ENCODE results near the gene AP5S1. TPM values are rescaled to one million over a fixed set of nuclear protein-coding genes. Genes with fewer than 3 reads are reported as not detected.

AP5S1 gene
- polyA plus RNA-seq, 1 of the 3 experiments (the other 2 are of a cell fraction) = 10.3 TPM

DNA sequence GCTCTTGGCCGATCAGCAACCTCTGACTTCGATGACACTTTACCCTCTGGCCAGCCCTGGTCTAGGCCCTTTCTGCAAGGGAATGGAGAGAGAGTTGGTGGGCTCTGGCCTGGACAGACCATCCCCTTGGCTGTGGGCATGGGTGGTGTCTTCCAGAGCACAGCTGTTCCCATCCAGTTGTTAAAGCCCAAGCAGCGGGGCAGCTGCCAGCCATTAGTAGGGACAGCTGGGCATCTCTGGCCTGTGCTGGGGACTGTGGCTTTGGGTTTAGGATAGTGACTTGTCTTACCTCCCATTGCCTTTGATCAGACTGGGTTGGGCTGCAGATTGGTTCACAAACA, 21.5 kb upstream of the AP5S1 start:
- Histone ChIP-seq H3K79me2 (ENCODE audit: insufficient read depth) (peaks cover 53% of the 10 kb centered on the region), H4K20me1 (ENCODE audit: insufficient read depth) (no peaks in the 10 kb centered on the region), H3K4me3 (ENCODE audit: low read depth in 2 of 2, low read length in 1 of 2) (no peak overlapping the region), H3K4me1 (ENCODE audit: control insufficient read depth in 1 of 2, insufficient read depth in 2 of 2, low read depth in 1 of 2, low read length in 1 of 2) (peaks cover 17 to 41% of the 10 kb centered on the region in 2 experiments; a peak in 3 of 4 replicates), H3K27me3 (ENCODE audit: insufficient read depth) (no peaks in the 10 kb centered on the region), H2AFZ (ENCODE audit: low read depth) (no peak overlapping the region), H3K9me2 (no peaks in the 10 kb centered on the region), H3K9me3 (no peaks in the 10 kb centered on the region), H3K36me3 (replicated peaks in 1 of 2; ENCODE audit: control insufficient read depth in 1 of 2, insufficient read depth in 2 of 2, low read length in 1 of 2) (peaks cover 26 to 45% of the 10 kb centered on the region in 2 experiments), H3K4me2 (peak overlapping the region; percentile 98; the same call in 1 of the 2 replicates), H3K9ac (0 out of 2 replicates have a peak overlapping the region, but pooled peaks have one; percentile 21), H3F3A (replicated peaks; ENCODE audit: insufficient read depth) (peaks cover 3% of the 10 kb centered on the region), H3K27ac (ENCODE audit: low read depth in 2 of 2, low read length in 1 of 2) (peak overlapping the region in 1 of 2 experiments; percentile 70; a peak in 2 of 4 replicates)
- WGBS (ENCODE audit: low lambda C conversion rate) = 93% methylated on average over 3 of the region's 3 CpGs
- TF ChIP-seq FOSL2 (IDR thresholded peaks at IDR 0.05; ENCODE audit: borderline replicate concordance, low read depth) (no peak), NFIC (IDR thresholded peaks at IDR 0.05; ENCODE audit: borderline replicate concordance) (no peak), RAD21 (IDR thresholded peaks at IDR 0.05; ENCODE audit: low read length) (no peak), NRF1 (IDR thresholded peaks at IDR 0.05; ENCODE audit: low read depth, low read length) (no peak), TAF1 (IDR thresholded peaks at IDR 0.05; ENCODE audit: borderline replicate concordance, low read depth, low read length) (no peak), ELF1 (IDR thresholded peaks at IDR 0.05) (no peak), JUND (IDR thresholded peaks at IDR 0.05) (no peak)
- TF ChIP-seq, protein P1, sequence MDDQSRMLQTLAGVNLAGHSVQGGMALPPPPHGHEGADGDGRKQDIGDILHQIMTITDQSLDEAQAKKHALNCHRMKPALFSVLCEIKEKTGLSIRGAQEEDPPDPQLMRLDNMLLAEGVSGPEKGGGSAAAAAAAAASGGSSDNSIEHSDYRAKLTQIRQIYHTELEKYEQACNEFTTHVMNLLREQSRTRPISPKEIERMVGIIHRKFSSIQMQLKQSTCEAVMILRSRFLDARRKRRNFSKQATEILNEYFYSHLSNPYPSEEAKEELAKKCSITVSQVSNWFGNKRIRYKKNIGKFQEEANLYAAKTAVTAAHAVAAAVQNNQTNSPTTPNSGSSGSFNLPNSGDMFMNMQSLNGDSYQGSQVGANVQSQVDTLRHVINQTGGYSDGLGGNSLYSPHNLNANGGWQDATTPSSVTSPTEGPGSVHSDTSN (IDR thresholded peaks at IDR 0.05) = no peak
- DNase-seq = no peak
- CTCF ChIA-PET = interaction anchor here (3.0 kb wide), 1 partner anchor 20 kb away, joined by 23 read pairs; the partner anchor contains the start of gene AP5S1
- POLR2A ChIA-PET = no interaction called here

- H3K36me3 ChIP-seq (replicated peaks in 1 of 2; ENCODE audit: control insufficient read depth in 1 of 2, insufficient read depth in 2 of 2, low read length in 1 of 2) = peaks cover 26 to 48% of the 10 kb centered on the region in 2 experiments
Observed at GRCh38 chr20:3800256-3800877, 20.0 kb upstream of the AP5S1 start.

More at GRCh38 chr20:3800256-3800877, 20.0 kb upstream of the AP5S1 start:
- DNase-seq = no peak
- Histone ChIP-seq H3K4me3 (ENCODE audit: low read depth in 2 of 2, low read length in 1 of 2) (no peak overlapping the region), H3K27me3 (ENCODE audit: insufficient read depth) (no peaks in the 10 kb centered on the region), H3K9me2 (no peaks in the 10 kb centered on the region), H2AFZ (ENCODE audit: low read depth) (no peak overlapping the region), H3F3A (replicated peaks; ENCODE audit: insufficient read depth) (peaks cover 8% of the 10 kb centered on the region), H3K79me2 (ENCODE audit: insufficient read depth) (peaks cover 49% of the 10 kb centered on the region), H3K9ac (no peak overlapping the region), H3K9me3 (no peaks in the 10 kb centered on the region), H3K27ac (ENCODE audit: low read depth in 2 of 2, low read length in 1 of 2) (peak overlapping the region in 1 of 2 experiments; percentile 65; a peak in 2 of 4 replicates), H3K4me2 (no peak overlapping the region), H4K20me1 (ENCODE audit: insufficient read depth) (no peaks in the 10 kb centered on the region), H3K4me1 (ENCODE audit: control insufficient read depth in 1 of 2, insufficient read depth in 2 of 2, low read depth in 1 of 2, low read length in 1 of 2) (peaks cover 17 to 41% of the 10 kb centered on the region in 2 experiments; a peak in 3 of 4 replicates)
- POLR2A ChIA-PET = interaction anchor here (0.5 to 1.1 kb wide), 2 partner anchors 10 to 145 kb away, joined by 3 read pairs; no protein-coding TSS in a partner anchor
- no peak for TF ChIP-seq POLR2AphosphoS5 (IDR thresholded peaks at IDR 0.05; ENCODE audit: low read depth, low read length)
- TF ChIP-seq GABPA (IDR thresholded peaks at IDR 0.05; ENCODE audit: low read depth) = no peak
- TF ChIP-seq FOXJ3 (CRISPR knock-in tag; IDR thresholded peaks at IDR 0.05) = no peak
- TF ChIP-seq GATA2 (CRISPR knock-in tag; IDR thresholded peaks at IDR 0.05) = no peak
- no peak for TF ChIP-seq NFIC (IDR thresholded peaks at IDR 0.05; ENCODE audit: borderline replicate concordance)
- no peak for TF ChIP-seq MXI1 (IDR thresholded peaks at IDR 0.05; ENCODE audit: low read depth, low read length)
- CTCF ChIA-PET = interaction anchor here (1.1 to 3.0 kb wide), 4 partner anchors 8 to 124 kb away, joined by 3 to 23 read pairs (median 4); partner anchors contain the start of genes AP5S1 and SPEF1
- 98% methylated on average over 17 of the region's 18 CpGs for WGBS (ENCODE audit: low lambda C conversion rate)

Data from SK-N-SH (cell line).